HL-60/S4 treated with phorbol 12-myristate 13-acetate at 8.2 ng/mL for 4 days and 3 days (cell line): ENCODE measurements around the gene COL4A2.

Experiments
- in situ Hi-C: fragments of 300-500 bp; cut with MboI; formaldehyde crosslinking; loops from 2 replicates; pipeline ENCODE4 v1.15.0; 2022; ENCODE audit warnings: low sequenced_read_pairs

COL4A2 gene

DNA sequence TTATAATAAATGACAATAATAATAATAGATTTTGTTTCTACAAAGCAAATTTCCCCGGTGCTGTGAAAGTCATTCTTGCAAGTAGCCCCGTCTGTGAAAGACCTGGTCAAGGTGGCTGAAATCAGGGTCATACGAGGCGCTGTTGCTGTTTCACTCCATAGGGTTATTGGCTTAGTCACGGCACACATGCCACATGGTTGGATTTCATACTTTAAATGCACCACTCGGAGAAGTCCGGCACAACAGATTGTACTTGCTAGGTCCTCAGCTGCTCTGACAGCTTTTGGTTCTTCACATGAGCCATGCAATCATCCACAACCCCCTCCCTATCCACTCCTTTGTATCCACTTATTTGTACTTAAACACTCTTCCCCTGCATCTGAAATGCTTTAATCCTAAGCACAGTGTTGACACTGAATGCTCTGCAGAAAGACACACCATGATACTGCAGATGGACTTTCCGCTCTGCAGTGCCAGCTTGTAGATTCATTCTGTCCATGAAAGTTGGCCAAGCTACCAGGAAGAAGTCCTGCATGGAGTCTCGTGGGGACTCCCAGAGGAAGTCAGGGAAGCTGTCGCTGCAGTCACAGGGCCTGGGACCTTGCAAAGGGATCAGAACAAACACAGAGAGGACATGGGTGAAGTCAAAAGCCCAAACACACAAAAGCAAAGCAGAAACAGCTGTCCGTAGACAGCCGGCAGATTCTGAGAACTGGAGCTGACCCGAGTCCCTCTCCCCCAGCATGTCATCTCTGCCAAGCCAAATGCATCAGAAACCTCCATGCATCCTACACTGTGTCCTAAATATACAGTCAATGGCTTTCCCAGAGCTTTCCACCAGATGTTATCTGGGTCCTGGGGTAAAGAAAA, 124.6 kb downstream of the COL4A2 start:
- in situ Hi-C loops = no loop called here

DNA sequence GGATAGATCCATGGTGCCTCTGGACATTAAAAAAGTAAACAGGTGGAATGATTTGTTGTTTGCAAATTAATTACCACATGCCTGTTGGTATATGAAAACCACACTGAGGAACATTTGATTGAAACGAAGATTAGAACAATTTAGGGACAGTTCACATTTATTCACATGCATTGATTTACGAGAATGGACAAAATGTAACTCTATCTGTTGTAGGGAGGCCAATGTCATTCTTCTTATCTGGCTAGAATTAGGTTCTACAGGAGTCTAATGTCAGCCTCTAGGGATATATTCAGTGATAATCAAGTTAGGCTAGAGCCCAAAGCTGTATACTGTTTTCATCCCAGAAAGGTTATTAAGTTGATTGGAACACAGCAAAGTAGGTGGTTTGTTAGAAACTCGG, 125.4 kb downstream of the COL4A2 start:
- in situ Hi-C loops = no loop called here

DNA sequence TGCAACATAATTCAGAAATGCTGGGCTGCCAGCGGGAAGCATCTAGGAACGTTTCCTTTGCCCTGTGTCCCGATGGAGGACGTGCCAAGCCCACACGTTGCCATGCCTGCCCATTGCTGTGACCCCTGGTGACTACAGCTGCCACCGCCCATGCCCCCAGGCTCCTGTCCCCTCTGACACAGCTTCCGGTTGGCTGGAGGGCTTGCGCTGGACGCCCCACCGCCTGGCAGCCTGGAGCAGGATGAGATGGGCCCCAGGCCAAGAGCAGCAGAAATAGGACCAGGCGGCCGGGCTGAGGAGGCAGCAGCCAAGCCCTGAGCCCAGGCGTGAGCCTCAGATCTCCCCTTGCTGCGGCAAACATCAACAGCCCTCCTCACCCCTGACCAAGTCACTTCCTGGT, 125.9 kb downstream of the COL4A2 start:
- in situ Hi-C loops = no loop called here

DNA sequence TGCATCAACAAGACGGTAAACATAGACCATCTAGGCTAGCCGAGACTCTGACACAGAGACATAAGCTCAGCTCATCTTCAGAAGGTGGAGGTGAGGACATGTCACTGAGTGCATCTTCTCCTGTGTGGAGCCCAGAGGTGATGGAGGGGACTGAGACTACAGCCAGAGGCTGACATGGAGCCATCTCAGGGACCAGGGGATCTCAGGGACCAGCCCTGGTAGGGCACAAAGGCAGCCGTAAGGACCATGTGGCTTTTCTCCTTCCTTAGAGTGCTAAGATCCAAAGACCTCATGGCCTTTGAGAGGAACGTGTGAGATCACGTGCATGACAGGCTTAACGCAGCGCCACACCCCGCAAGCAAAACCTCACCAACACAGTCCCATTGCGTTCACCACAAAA, 127.5 kb downstream of the COL4A2 start:
- in situ Hi-C loops = no loop called here

DNA sequence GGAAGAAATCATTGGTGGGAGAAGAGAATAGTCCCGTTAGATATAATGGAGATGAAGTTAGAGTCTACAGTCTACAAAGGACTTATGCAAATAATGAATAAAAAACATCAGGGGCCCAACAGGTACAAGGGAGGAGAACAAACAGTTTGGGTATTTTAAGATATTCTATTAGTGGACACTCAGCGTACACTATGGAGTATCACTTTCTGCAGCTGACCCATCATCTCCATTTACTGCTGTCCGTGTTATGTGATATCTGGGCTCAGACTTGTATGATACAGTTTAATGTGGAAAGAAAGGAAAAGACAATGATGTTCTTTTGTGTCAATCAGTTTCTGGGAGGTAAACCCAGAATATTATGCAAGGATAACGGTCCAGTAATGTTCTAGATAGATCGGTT, 128.2 kb downstream of the COL4A2 start:
- in situ Hi-C loops = no loop called here

DNA sequence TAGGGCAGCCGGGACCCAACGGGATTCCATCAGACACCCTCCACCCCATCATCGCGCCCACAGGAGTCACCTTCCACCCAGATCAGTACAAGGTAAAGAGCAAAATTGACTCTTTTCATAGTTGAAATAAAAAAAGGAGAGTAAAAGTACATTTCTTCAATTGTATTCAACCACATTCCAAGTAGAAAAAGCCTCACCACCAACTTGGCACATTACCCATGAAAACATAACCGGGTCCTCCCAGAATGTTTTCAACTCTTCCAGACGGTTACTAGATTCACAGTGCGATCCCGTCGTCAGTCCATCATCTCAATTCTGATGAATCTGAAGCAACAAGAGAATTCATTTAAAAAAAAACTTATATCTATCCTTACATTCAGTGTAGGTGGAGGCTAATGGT, 129.2 kb downstream of the COL4A2 start:
- in situ Hi-C loops = no loop called here

DNA sequence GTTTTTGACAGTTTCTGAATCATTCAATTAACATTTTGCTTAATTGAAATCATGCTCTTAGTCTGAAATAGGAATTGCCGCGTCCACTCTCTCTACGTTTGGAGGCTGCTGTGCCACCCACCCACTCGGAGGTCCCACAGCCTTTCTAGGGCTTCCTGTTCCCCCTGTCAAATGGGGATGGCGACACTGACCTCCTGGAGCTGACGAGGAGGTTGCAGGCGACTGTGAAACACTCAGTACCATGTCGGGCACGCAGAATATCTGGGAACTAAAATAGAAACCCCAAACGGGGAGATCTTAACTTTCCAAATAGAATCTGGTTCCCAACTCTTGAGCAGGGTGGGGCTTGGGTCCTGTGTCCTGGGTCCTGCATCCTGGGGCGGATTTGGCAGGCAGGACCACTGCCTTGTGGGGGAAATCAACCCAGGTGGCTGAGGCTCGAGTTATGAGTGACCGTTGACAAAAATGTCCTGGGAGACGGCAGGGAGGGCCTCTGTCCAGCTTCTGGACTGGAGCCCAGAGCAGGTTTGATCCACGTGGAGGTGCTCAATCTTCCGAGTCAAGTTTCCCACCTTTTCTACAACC, 129.8 kb downstream of the COL4A2 start:
- in situ Hi-C loops = no loop called here

DNA sequence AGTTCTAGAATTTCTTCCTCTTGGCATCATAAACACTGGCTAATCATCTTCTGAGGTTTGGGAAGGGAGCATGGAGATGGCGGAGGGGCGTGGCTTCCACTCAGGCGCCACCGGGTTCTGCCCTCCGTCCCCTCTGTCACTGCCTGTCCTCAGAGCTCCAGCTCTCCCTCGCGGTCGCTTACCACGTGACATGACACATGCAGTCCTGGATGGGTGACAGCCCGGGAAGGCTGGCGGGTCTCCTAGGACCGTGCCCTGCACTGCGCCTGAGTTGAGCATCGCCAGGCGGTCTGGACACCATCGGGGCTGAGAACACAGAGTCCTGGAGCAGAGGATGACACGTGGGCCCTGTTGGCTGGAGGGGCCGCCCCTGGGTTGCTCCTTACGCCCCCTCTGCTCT, 131.1 kb downstream of the COL4A2 start:
- in situ Hi-C loops = no loop called here

DNA sequence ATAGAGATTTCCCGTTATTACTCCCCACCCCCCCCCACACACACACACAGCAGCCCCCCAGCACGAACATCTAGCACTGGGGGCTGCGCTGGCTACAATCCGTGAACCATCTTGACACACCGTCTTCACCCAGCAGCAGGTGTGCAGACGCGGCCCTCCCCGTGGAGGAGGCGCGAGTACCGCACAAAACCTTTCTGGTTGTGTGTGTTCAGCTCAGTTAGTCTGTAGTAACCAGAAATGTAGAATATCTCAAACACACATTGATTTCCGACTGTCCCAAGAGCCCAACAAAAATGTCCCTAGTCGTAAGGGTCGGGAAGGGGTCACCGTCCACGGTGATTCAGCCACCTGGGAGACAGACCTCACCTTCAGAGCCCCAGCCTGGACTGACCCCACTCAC, 131.7 kb downstream of the COL4A2 start:
- in situ Hi-C loops = no loop called here

DNA sequence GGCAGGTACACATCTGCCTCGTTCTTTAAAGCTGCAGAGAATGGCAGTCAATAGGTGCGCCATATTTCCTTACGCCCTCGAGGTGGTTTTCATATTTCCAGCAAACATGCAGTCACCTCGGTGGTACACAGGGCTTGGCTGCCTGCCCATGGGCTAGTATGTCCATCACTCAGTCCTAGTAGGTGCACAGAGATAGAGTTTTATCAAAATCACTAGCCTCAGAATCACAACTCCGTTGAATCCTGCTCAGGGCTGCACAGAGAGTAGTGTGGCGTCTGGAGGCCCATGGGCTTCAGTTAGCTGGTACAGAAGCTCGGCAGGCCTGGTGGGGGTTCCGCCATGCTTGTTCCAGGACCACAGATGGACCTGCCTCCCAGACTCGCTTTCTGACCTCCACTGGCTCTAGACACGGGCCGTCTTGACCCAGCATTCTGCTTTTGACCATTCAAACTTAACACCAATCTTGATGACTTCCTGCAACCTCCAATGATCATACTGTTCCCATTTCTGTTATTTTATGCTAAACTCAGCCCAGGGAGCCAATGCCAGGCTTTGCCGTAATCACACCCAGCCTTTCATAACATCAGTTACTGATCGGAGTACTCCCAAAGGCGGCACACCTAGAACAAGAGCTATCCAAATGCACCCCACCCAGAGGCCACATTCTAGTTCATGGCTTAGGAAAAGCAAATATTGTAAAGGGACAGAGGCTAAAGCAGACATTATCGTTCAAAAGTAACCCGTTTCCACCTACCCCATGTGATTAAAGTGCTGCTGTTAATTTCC, 134.1 kb downstream of the COL4A2 start:
- in situ Hi-C loops = no loop called here

DNA sequence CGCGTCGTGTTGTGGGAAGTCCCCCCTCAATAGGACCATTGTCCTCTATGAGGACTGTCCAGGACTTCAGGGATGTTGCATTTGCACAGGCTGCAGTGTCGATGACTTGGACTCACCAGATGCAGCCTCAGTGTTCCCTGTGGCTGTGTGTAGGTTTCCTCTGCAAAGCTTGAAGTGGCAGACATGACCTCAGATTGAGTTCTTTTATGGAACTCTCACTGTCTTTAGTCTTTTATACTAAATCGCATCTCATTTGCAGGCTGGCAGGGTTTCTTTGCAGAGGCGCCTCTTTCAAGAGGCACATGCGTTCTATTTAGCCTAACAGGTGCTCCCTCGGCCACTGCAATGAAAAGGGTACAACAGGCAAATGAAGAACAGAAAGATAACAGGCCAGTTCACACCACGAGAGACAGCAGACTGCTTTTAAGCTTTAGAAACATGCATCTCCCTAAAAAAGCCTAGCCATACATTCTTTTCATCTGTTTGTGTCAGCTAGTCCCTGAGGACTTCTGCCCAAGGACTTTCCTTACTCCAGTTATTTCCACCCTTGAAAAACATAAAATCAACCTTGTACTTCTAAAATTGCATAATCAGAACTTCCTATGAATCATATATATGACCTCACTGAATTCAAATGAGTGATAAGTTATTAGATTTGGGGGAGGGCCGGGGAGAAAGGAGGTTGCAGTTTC, 136.0 kb downstream of the COL4A2 start:
- in situ Hi-C loops = no loop called here

DNA sequence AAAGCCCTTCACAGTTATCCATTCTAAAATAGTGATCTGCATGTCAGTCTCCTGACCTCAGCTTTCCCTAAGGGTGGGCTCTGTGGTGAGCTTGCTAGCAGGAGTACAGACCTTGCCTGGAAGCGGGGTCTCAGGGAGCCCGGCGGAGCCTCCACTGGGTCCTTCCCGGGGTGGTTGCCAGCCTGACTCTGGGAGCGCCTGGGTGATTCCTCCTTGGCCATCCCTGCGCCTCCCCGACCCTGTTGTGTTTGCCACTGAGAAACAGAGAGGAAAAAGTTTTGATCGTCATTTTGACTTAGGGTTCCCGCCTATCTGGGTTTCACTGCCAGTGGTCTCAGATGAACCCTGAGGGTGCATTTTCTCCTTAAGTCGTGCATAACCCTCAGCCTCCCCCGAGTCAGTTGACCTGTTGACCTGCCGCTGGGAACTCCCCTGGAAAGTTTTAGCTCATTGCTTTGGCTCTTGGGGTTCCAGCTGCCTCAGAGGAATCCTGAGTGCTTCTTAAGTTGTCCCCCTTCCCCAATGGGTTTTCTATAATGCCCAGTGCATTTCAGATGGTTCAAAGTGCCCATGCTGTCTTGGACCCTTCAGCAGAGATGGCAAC, 136.6 kb downstream of the COL4A2 start:
- in situ Hi-C loops = no loop called here

DNA sequence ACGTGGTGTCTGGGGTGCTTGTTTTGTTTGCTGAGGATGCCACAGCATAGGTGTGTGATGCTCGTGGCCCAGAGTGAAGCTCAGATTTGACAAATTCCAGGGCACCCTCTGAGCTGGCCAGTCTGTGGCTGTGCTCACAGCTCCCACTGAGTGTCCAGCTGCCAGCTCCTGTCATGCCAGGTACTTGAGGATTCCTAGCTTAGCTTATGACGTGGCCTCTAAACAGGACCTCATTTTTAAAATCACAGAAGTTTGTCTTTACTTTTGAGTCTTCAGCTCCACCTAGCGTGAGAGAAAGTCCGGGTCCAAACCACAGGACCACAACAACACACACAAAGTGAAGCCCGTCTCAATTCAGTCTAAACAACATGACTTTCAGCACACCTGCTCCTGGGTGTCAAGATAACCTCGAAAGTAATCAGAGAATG, 137.2 kb downstream of the COL4A2 start:
- in situ Hi-C loops = no loop called here

DNA sequence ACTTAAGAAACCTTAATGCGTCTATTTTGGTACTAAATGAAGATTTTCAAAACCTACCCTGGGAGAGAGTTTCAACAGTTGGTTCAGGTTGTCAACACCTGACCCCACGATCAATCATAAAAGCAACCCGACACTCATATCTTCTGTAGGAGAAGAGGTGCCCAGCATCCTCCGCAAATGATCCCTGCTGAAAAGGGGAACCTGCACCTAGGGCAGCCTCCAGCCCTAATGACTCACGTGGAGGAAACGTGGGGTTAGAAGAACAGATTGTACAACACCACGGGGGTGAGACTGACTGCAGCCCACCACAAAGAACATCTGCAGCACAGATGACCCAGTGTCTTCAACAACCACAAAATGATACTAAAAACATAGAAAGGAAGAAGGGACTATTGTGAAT, 138.1 kb downstream of the COL4A2 start:
- in situ Hi-C loops = no loop called here

DNA sequence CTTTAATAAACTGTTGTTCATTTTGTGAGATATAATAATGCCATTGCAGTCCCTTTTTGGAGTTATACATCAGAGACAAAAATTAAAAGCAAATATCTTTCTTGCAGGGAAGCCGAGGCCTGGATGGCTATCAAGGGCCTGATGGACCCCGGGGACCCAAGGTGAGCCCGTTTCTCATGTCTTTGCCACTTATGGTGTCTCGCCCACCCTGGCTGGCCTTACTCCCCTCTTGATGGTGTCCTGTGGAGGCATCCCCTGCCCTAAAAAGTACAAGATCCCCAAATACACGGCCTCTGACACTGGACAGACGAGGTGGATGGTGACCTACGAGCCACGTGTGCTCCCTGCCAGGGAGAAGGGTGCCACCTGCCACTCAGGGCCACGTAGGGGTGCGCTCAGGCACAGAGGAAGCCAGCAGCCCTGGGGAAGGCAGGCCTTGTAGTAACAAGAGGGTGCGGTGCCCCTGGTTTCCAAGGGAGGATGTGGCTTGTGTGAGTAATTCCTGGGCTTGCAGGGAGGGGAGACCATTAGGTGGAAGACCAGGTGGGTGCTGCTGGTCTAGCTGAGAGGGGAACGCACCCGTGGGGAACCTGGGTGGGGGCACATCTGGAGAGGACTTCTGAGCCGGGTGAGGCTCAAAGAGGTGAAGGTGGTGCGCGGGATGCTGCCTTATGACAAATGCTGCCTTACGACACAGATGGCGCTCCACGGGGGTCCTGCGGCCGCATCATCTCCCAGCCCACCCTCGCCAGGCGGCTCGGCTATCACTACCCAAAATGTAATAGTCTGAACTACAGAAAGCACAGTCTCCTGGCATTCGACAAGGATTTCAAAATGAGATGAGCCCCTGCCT, 138.9 kb downstream of the COL4A2 start:
- in situ Hi-C loops = no loop called here

DNA sequence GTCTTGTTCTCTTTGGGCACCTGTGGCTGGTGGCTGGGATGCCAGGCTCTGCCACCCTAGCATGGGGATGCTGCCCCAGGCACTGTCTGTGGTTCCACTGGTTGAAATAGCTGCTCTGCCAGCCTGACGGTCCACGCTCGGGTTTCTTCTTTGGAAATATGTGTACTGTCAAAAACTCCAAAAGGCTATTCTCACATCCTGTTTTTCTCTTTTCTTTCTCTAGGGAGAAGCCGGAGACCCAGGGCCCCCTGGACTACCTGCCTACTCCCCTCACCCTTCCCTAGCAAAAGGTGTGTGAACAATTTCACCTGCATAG, 139.4 kb downstream of the COL4A2 start:
- in situ Hi-C loops = no loop called here

DNA sequence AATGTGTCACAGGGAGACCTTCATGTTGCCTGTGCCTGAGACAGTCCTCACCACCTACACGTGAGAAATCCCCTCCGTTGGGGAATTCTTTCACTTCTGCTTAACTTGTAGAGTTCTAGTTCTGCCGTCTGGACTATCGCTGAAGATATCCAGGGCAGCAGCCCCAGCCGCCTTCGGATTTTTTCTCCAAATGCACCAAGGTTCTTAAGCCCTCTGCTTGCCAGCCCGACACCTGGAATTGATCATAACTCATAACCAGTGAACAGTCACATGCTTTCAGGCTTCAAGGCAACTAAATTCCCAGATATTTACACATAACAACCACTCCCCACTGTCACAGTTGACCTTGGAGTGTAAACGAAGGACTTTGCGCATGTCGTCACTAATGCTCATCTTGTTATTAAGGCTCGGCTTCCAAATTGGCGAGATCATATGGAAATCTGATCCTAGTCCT, 140.0 kb downstream of the COL4A2 start:
- in situ Hi-C loops = no loop called here

DNA sequence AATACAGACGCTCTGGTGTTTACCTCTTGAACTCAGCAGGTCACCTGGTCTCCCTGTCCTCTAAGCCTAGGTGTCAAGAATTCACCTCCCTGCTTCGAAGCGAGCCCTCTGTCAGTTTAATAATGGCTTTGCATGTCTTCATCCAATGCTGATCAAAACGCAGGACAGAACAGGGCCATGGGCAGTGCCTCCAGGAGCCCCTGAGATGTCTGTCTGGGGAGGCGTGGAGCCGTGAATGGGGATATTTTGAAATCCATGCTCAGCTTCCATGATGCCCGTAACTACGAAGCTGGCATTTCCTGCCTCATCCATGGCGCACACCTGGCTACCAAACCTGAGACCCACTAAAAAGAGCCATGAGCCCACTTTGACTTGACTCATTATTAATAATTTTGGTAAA, 140.7 kb downstream of the COL4A2 start:
- in situ Hi-C loops = no loop called here

DNA sequence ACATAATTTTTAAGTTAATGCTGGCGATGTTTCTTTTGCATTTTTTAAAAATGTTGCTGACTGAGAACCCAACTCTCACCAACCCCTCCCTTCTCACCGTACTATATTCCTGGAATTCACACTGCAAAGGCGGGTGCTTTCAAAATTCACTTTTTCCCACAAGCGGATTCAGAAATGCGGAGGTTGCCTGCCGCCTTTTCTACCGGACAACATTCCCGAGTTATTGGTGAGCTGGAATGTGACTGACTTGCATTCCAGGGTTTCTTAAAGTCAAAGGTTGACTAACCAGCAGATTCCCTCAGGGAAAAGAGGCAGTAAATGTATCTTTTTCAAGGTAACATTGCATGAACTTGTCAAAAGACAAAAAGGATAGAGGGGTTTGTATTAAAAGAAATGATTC, 141.1 kb downstream of the COL4A2 start:
- in situ Hi-C loops = no loop called here

DNA sequence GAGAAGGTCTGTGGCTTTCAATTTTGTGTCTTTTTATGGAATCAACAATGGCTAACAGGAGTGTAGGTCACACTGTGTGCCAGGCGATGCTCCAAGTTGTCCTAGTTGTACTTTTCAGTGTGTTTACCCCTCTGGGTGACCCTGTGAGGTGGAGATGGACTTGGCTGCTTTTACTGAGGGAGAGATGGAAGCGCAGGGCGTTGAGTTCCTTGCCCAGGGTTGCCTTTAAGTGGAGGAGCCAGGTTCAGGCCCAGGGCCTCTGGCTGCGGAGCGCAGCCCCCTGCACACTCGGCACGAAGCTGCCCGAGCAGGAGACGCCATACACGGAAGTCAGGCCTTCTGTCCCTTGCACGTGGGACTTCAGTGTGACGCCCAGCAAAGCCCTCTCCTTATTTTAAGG, 141.6 kb downstream of the COL4A2 start:
- in situ Hi-C loops = no loop called here
